ENCODE measurements around the gene BMPER. TPM values are rescaled to one million over a fixed set of nuclear protein-coding genes. Genes with fewer than 3 reads are reported as not detected.

The BMPER gene
- total and polyA plus RNA-seq, 2 donors (not counting 1 experiment from before 2014, with no cell fraction given) = 12.2 to 15.9 TPM

GRCh38 chr7:34115503-34115902 lies 210.2 kb downstream of the BMPER start:
- Histone ChIP-seq H3K4me3 (replicated peaks in 1 of 4; ENCODE audit: control extremely low read depth in 1 of 4, insufficient read depth in 1 of 4, low read depth in 3 of 4, low read length in 4 of 4) (no peak overlapping the region), H3K4me1 (ENCODE audit: control insufficient read depth, extremely low read depth, insufficient read depth, low read length) (no peaks in the 10 kb centered on the region), H3K79me2 (ENCODE audit: control insufficient read depth, insufficient read depth, low read length) (no peaks in the 10 kb centered on the region), H3K9ac (ENCODE audit: insufficient read depth, low read length) (no peak overlapping the region), H3K27me3 (ENCODE audit: control insufficient read depth, insufficient read depth, low read length) (no peaks in the 10 kb centered on the region), H3K4me2 (ENCODE audit: extremely low read depth, insufficient read depth, low read length) (no peak overlapping the region), H3K9me3 (ENCODE audit: control insufficient read depth, insufficient read depth, low read depth, low read length) (no peaks in the 10 kb centered on the region), H2AFZ (ENCODE audit: low read length) (no peak overlapping the region), H3K36me3 (ENCODE audit: control insufficient read depth, insufficient read depth, low read length) (no peaks in the 10 kb centered on the region), H4K20me1 (ENCODE audit: control insufficient read depth, extremely low read depth, insufficient read depth, low read length) (no peaks in the 10 kb centered on the region), H3K27ac (ENCODE audit: insufficient read depth, low read length) (no peak overlapping the region)
- TF ChIP-seq EZH2 (IDR thresholded peaks at IDR 0.05; ENCODE audit: low read length, missing control alignments) = no peak
- no peak for TF ChIP-seq CTCF (conservative IDR thresholded peaks at IDR 0.05 in 1 of 2, IDR thresholded peaks at IDR 0.05 in 1 of 2; ENCODE audit: low read depth in 1 of 2, low read length in 2 of 2)
- no peak for DNase-seq (ENCODE audit: low read depth in 2 of 2)

GRCh38 chr7:34117573-34117972 lies 212.2 kb downstream of the BMPER start:
- Histone ChIP-seq H3K4me3 (replicated peaks in 1 of 4; ENCODE audit: control extremely low read depth in 1 of 4, insufficient read depth in 1 of 4, low read depth in 3 of 4, low read length in 4 of 4) (no peak overlapping the region), H3K36me3 (ENCODE audit: control insufficient read depth, insufficient read depth, low read length) (no peaks in the 10 kb centered on the region), H2AFZ (ENCODE audit: low read length) (no peak overlapping the region), H3K4me2 (ENCODE audit: extremely low read depth, insufficient read depth, low read length) (no peak overlapping the region), H3K4me1 (ENCODE audit: control insufficient read depth, extremely low read depth, insufficient read depth, low read length) (no peaks in the 10 kb centered on the region), H3K9ac (ENCODE audit: insufficient read depth, low read length) (no peak overlapping the region), H4K20me1 (ENCODE audit: control insufficient read depth, extremely low read depth, insufficient read depth, low read length) (no peaks in the 10 kb centered on the region), H3K79me2 (ENCODE audit: control insufficient read depth, insufficient read depth, low read length) (no peaks in the 10 kb centered on the region), H3K27me3 (ENCODE audit: control insufficient read depth, insufficient read depth, low read length) (no peaks in the 10 kb centered on the region), H3K27ac (ENCODE audit: insufficient read depth, low read length) (no peak overlapping the region), H3K9me3 (ENCODE audit: control insufficient read depth, insufficient read depth, low read depth, low read length) (no peaks in the 10 kb centered on the region)
- DNase-seq (ENCODE audit: low read depth in 2 of 2) = no peak
- TF ChIP-seq EZH2 (IDR thresholded peaks at IDR 0.05; ENCODE audit: low read length, missing control alignments) (no peak), CTCF (conservative IDR thresholded peaks at IDR 0.05 in 1 of 2, IDR thresholded peaks at IDR 0.05 in 1 of 2; ENCODE audit: low read depth in 1 of 2, low read length in 2 of 2) (no peak)

GRCh38 chr7:34121366-34121765 lies 216.0 kb downstream of the BMPER start:
- Histone ChIP-seq H4K20me1 (ENCODE audit: control insufficient read depth, extremely low read depth, insufficient read depth, low read length) (no peaks in the 10 kb centered on the region), H3K79me2 (ENCODE audit: control insufficient read depth, insufficient read depth, low read length) (no peaks in the 10 kb centered on the region), H3K4me2 (ENCODE audit: extremely low read depth, insufficient read depth, low read length) (no peak overlapping the region), H3K9ac (ENCODE audit: insufficient read depth, low read length) (no peak overlapping the region), H3K27ac (ENCODE audit: insufficient read depth, low read length) (no peak overlapping the region), H3K4me3 (replicated peaks in 1 of 4; ENCODE audit: control extremely low read depth in 1 of 4, insufficient read depth in 1 of 4, low read depth in 3 of 4, low read length in 4 of 4) (no peak overlapping the region), H3K9me3 (ENCODE audit: control insufficient read depth, insufficient read depth, low read depth, low read length) (no peaks in the 10 kb centered on the region), H3K36me3 (ENCODE audit: control insufficient read depth, insufficient read depth, low read length) (no peaks in the 10 kb centered on the region), H3K4me1 (ENCODE audit: control insufficient read depth, extremely low read depth, insufficient read depth, low read length) (no peaks in the 10 kb centered on the region), H3K27me3 (ENCODE audit: control insufficient read depth, insufficient read depth, low read length) (no peaks in the 10 kb centered on the region), H2AFZ (ENCODE audit: low read length) (no peak overlapping the region)
- DNase-seq (ENCODE audit: low read depth in 2 of 2) = no peak
- no peak for TF ChIP-seq CTCF (conservative IDR thresholded peaks at IDR 0.05 in 1 of 2, IDR thresholded peaks at IDR 0.05 in 1 of 2; ENCODE audit: low read depth in 1 of 2, low read length in 2 of 2)
- TF ChIP-seq EZH2 (IDR thresholded peaks at IDR 0.05; ENCODE audit: low read length, missing control alignments) = no peak
